ENCODE data around the gene GTF2IRD2. TPM values are rescaled to one million over a fixed set of nuclear protein-coding genes. Genes with fewer than 3 reads are reported as not detected.
"Not testable (repeated sequence)": the region's sequence is repeated elsewhere in the genome, so short reads cannot be mapped to it uniquely, and the experiment has no call there.

GTF2IRD2 gene
- total and polyA plus RNA-seq, 2 donors (not counting 1 experiment from before 2014, with no cell fraction given), result 5.6 to 10.7 TPM

GRCh38 chr7:74783595-74783994, 67.8 kb downstream of the GTF2IRD2 start:
- not testable (repeated sequence) for H3K9me3 ChIP-seq (ENCODE audit: control insufficient read depth, insufficient read depth, low read depth, low read length); H3K27ac ChIP-seq (ENCODE audit: insufficient read depth, low read length); H3K4me1 ChIP-seq (ENCODE audit: control insufficient read depth, extremely low read depth, insufficient read depth, low read length); H3K79me2 ChIP-seq (ENCODE audit: control insufficient read depth, insufficient read depth, low read length); H3K4me3 ChIP-seq (replicated peaks in 1 of 4; ENCODE audit: control extremely low read depth in 1 of 4, insufficient read depth in 1 of 4, low read depth in 3 of 4, low read length in 4 of 4); H3K9ac ChIP-seq (ENCODE audit: insufficient read depth, low read length); H2AFZ ChIP-seq (ENCODE audit: low read length); DNase-seq (ENCODE audit: low read depth in 2 of 2); H4K20me1 ChIP-seq (ENCODE audit: control insufficient read depth, extremely low read depth, insufficient read depth, low read length); H3K4me2 ChIP-seq (ENCODE audit: extremely low read depth, insufficient read depth, low read length); H3K27me3 ChIP-seq (ENCODE audit: control insufficient read depth, insufficient read depth, low read length); H3K36me3 ChIP-seq (ENCODE audit: control insufficient read depth, insufficient read depth, low read length)

GRCh38 chr7:74781746-74782145, 69.7 kb downstream of the GTF2IRD2 start:
- not testable (repeated sequence) for H3K4me2 ChIP-seq (ENCODE audit: extremely low read depth, insufficient read depth, low read length); H3K4me1 ChIP-seq (ENCODE audit: control insufficient read depth, extremely low read depth, insufficient read depth, low read length); H3K27me3 ChIP-seq (ENCODE audit: control insufficient read depth, insufficient read depth, low read length); H3K79me2 ChIP-seq (ENCODE audit: control insufficient read depth, insufficient read depth, low read length); H4K20me1 ChIP-seq (ENCODE audit: control insufficient read depth, extremely low read depth, insufficient read depth, low read length); H3K36me3 ChIP-seq (ENCODE audit: control insufficient read depth, insufficient read depth, low read length); H3K9ac ChIP-seq (ENCODE audit: insufficient read depth, low read length); H3K27ac ChIP-seq (ENCODE audit: insufficient read depth, low read length); H2AFZ ChIP-seq (ENCODE audit: low read length); DNase-seq (ENCODE audit: low read depth in 2 of 2); H3K9me3 ChIP-seq (ENCODE audit: control insufficient read depth, insufficient read depth, low read depth, low read length); H3K4me3 ChIP-seq (replicated peaks in 1 of 4; ENCODE audit: control extremely low read depth in 1 of 4, insufficient read depth in 1 of 4, low read depth in 3 of 4, low read length in 4 of 4)

- not testable (repeated sequence) for H3K9me3 ChIP-seq (ENCODE audit: control insufficient read depth, insufficient read depth, low read depth, low read length); H3K9ac ChIP-seq (ENCODE audit: insufficient read depth, low read length); H3K4me1 ChIP-seq (ENCODE audit: control insufficient read depth, extremely low read depth, insufficient read depth, low read length); H3K27me3 ChIP-seq (ENCODE audit: control insufficient read depth, insufficient read depth, low read length); DNase-seq (ENCODE audit: low read depth in 2 of 2); H2AFZ ChIP-seq (ENCODE audit: low read length); H3K27ac ChIP-seq (ENCODE audit: insufficient read depth, low read length); H3K79me2 ChIP-seq (ENCODE audit: control insufficient read depth, insufficient read depth, low read length); H3K4me3 ChIP-seq (replicated peaks in 1 of 4; ENCODE audit: control extremely low read depth in 1 of 4, insufficient read depth in 1 of 4, low read depth in 3 of 4, low read length in 4 of 4); H3K36me3 ChIP-seq (ENCODE audit: control insufficient read depth, insufficient read depth, low read length); H3K4me2 ChIP-seq (ENCODE audit: extremely low read depth, insufficient read depth, low read length); H4K20me1 ChIP-seq (ENCODE audit: control insufficient read depth, extremely low read depth, insufficient read depth, low read length)
These were observed 72.4 kb downstream of the GTF2IRD2 start for GRCh38 chr7:74779053-74779452.

GRCh38 chr7:74775111-74775510, 76.3 kb downstream of the GTF2IRD2 start:
- H3K4me1 ChIP-seq (ENCODE audit: control insufficient read depth, extremely low read depth, insufficient read depth, low read length); H4K20me1 ChIP-seq (ENCODE audit: control insufficient read depth, extremely low read depth, insufficient read depth, low read length); H3K27me3 ChIP-seq (ENCODE audit: control insufficient read depth, insufficient read depth, low read length); DNase-seq (ENCODE audit: low read depth in 2 of 2); H3K4me2 ChIP-seq (ENCODE audit: extremely low read depth, insufficient read depth, low read length); H3K4me3 ChIP-seq (replicated peaks in 1 of 4; ENCODE audit: control extremely low read depth in 1 of 4, insufficient read depth in 1 of 4, low read depth in 3 of 4, low read length in 4 of 4); H3K9me3 ChIP-seq (ENCODE audit: control insufficient read depth, insufficient read depth, low read depth, low read length); H3K79me2 ChIP-seq (ENCODE audit: control insufficient read depth, insufficient read depth, low read length); H2AFZ ChIP-seq (ENCODE audit: low read length); H3K9ac ChIP-seq (ENCODE audit: insufficient read depth, low read length); H3K36me3 ChIP-seq (ENCODE audit: control insufficient read depth, insufficient read depth, low read length); H3K27ac ChIP-seq (ENCODE audit: insufficient read depth, low read length): not testable (repeated sequence)

GRCh38 chr7:74773760-74774750, 77.3 kb downstream of the GTF2IRD2 start, which contains the start of gene NCF1:
Gene NCF1, plus strand, starts transcription at chr7:74774011. Its CDS starts 21 bp downstream, at chr7:74774032.
- H3K27ac ChIP-seq (ENCODE audit: insufficient read depth, low read length); H3K79me2 ChIP-seq (ENCODE audit: control insufficient read depth, insufficient read depth, low read length); DNase-seq (ENCODE audit: low read depth in 2 of 2): not testable (repeated sequence)

GRCh38 chr7:74772093-74772492, 79.3 kb downstream of the GTF2IRD2 start:
- not testable (repeated sequence) for H3K27ac ChIP-seq (ENCODE audit: insufficient read depth, low read length)

More at GRCh38 chr7:74773760-74774750, 77.3 kb downstream of the GTF2IRD2 start, which contains the start of gene NCF1:
- H3K4me2 ChIP-seq (ENCODE audit: extremely low read depth, insufficient read depth, low read length); H3K4me1 ChIP-seq (ENCODE audit: control insufficient read depth, extremely low read depth, insufficient read depth, low read length); H4K20me1 ChIP-seq (ENCODE audit: control insufficient read depth, extremely low read depth, insufficient read depth, low read length); H3K27me3 ChIP-seq (ENCODE audit: control insufficient read depth, insufficient read depth, low read length); H2AFZ ChIP-seq (ENCODE audit: low read length); H3K4me3 ChIP-seq (replicated peaks in 1 of 4; ENCODE audit: control extremely low read depth in 1 of 4, insufficient read depth in 1 of 4, low read depth in 3 of 4, low read length in 4 of 4); H3K9ac ChIP-seq (ENCODE audit: insufficient read depth, low read length); H3K9me3 ChIP-seq (ENCODE audit: control insufficient read depth, insufficient read depth, low read depth, low read length); H3K36me3 ChIP-seq (ENCODE audit: control insufficient read depth, insufficient read depth, low read length): not testable (repeated sequence)

More at GRCh38 chr7:74772093-74772492, 79.3 kb downstream of the GTF2IRD2 start:
- not testable (repeated sequence) for H3K9ac ChIP-seq (ENCODE audit: insufficient read depth, low read length); H3K9me3 ChIP-seq (ENCODE audit: control insufficient read depth, insufficient read depth, low read depth, low read length); H3K4me2 ChIP-seq (ENCODE audit: extremely low read depth, insufficient read depth, low read length); H3K4me1 ChIP-seq (ENCODE audit: control insufficient read depth, extremely low read depth, insufficient read depth, low read length); H4K20me1 ChIP-seq (ENCODE audit: control insufficient read depth, extremely low read depth, insufficient read depth, low read length); H3K27me3 ChIP-seq (ENCODE audit: control insufficient read depth, insufficient read depth, low read length); H3K4me3 ChIP-seq (replicated peaks in 1 of 4; ENCODE audit: control extremely low read depth in 1 of 4, insufficient read depth in 1 of 4, low read depth in 3 of 4, low read length in 4 of 4); DNase-seq (ENCODE audit: low read depth in 2 of 2); H3K79me2 ChIP-seq (ENCODE audit: control insufficient read depth, insufficient read depth, low read length); H2AFZ ChIP-seq (ENCODE audit: low read length); H3K36me3 ChIP-seq (ENCODE audit: control insufficient read depth, insufficient read depth, low read length)
